Prostate gland (tissue), 2 donors: ENCODE data around the gene SLC49A3. TPM values are rescaled to one million over a fixed set of nuclear protein-coding genes. Genes with fewer than 3 reads are reported as not detected.
"Not testable (repeated sequence)": the region's sequence is repeated elsewhere in the genome, so short reads cannot be mapped to it uniquely, and the experiment has no call there.

Experiments used
- DNase-seq: peaks from one replicate; pipeline ENCODE4 v3.0.0-alpha.2; 2019; ENCODE audit warnings: low spot score
- H3K27ac ChIP-seq, 2 donors: fragments of 200-600 bp; sonication (generic); 2 replicates each; pipeline ENCODE4 v1.5.1; 2017 to 2019
- H3K27me3 ChIP-seq: fragments of 200-600 bp; sonication (generic); replicated peaks from 2 replicates; pipeline ENCODE4 v1.5.1; 2019; ENCODE audit not compliant: insufficient read depth
- H3K36me3 ChIP-seq, 2 donors: fragments of 200-600 bp; sonication (generic); 1 replicate in 1 of 2; 2 replicates in 1 of 2; pipeline versions ENCODE4 v1.5.1 to v1.8.1; 2017 to 2019
- H3K4me1 ChIP-seq: fragments of 200-600 bp; sonication (generic); replicated peaks from 2 replicates; pipeline ENCODE4 v1.5.1; 2019
- H3K4me3 ChIP-seq, 2 donors: fragments of 200-600 bp; sonication (generic); 2 replicates each; pipeline ENCODE4 v1.5.1; 2017 to 2019
- H3K9me3 ChIP-seq: fragments of 200-600 bp; sonication (generic); 2 replicates; pipeline ENCODE4 v1.5.1; 2017
- POLR2A ChIP-seq: fragments of 450-650 bp; IDR thresholded peaks from one replicate; pipeline ENCODE4 v1.6.1; 2016; ENCODE audit warnings: antibody characterized with exemption, mild to moderate bottlenecking
- POLR2AphosphoS5 ChIP-seq: sonication (generic); formaldehyde crosslinking; IDR thresholded peaks from one replicate; pipeline ENCODE4 v1.6.1; 2017; ENCODE audit warnings: antibody characterized with exemption
- WGBS: methylation state at CpG from one replicate; pipeline ENCODE4 v1.1.5; 2018; 5-methylcytosine and 5-hydroxymethylcytosine counted together
- intact Hi-C: fragments of 100-400 bp; cut with DNase I; formaldehyde crosslinking; loops from one replicate; pipeline ENCODE4 v1.14.2; 2022
- total RNA-seq, 2 donors: library from RNA; depleted of rRNA; stranded (reverse); fragments of >200 nt; gene quantifications; one replicate each; pipeline ENCODE4 v1.1.0, GENCODE V29; 2016
- TF ChIP-seq, protein P1 (sequence below), 4 experiments: fragments of 200-600 bp in 2 of 4; fragments of 450-650 bp in 2 of 4; sonication (generic) in 2 of 4; IDR thresholded peaks; 1 replicate in 3 of 4; 2 replicates in 1 of 4; pipeline ENCODE4 v1.5.1; 2016 to 2019; ENCODE audit warnings: antibody characterized with exemption in 4 of 4, mild to moderate bottlenecking in 2 of 4, moderate library complexity in 2 of 4

SLC49A3 gene
- total RNA-seq, 2 donors from 2014 or later = 2.6 to 11.0 TPM

DNA sequence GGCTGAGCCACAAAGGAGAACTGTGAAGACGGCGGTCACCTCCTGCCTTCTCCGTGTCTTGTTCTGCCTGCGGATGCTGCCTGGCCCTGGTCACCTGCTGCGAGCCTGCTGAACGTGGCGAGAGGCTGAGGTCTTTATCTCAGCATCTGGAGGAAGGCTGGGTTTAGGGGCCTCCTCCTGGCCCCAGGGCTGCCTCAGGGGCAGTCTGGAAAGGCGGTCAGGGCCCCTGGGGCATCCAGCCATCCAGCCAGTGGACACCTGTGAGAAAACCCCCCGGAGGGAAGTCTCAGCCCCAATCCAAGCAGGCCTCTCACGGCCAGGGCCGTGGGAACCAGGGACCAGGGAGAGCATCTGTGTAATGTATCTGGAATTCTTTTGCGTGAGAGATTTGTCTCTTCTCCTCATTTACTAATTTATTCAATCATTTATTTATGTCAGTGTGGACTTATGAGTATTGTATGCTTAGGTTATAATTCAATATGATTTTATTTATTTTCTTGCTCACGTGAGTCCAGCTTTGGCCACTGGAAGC, 52.3 kb downstream of the SLC49A3 start:
- Histone ChIP-seq H3K27ac (no peak overlapping the region), H3K27me3 (no peaks in the 10 kb centered on the region), H3K4me3 (no peak overlapping the region), H3K4me1 (no peaks in the 10 kb centered on the region), H3K36me3 (no peaks in the 10 kb centered on the region), H3K9me3 (no peaks in the 10 kb centered on the region)
- intact Hi-C loops = no loop called here
- TF ChIP-seq POLR2AphosphoS5 = no peak
- 68% methylated on average over 13 of the region's 13 CpGs for WGBS
- DNase-seq = no peak

DNA sequence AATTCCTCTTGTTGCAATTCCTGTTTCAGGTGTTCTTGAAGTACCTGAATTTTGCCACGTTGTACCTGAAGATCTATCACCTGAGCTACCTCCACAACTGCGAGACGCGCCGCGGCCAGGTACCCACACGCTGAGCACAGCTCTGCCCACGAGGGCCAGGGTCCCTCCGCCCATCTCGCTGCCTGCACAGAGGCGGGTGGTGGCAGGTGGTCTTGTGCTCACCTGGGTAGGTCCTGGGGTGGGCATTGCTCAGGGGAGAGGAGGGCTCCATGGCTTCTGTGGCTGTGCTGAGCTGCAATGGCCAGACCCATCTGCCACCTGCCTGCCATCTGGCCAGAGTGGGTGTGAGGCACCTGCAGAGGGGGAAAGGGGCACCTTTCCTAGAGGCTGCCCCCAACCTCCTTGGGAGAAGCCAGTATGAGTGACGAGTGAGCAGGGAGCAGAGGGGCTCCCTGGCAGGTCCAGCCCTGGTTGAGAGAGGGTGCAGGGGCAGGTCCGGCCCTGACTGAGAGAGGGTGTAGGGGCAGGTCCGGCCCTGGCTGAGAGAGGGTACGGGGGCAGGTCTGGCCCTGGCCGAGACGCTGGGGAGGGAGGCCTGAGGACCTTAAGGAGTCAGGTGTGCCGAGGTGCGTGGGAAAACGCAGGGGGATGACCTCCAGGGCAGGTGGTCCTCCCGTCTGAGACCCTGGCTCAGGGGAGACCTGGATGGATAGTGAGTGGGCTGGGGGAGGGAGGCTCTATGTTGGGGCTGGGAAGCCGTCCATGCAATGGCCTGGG, 52.9 kb downstream of the SLC49A3 start:
- H3K9me3 ChIP-seq = no peaks in the 10 kb centered on the region
- H3K27ac ChIP-seq = no peak overlapping the region
- no peak for DNase-seq
- H3K27me3 ChIP-seq = no peaks in the 10 kb centered on the region
- no peaks in the 10 kb centered on the region for H3K36me3 ChIP-seq
- 79% methylated on average over 22 of the region's 22 CpGs for WGBS
- H3K4me1 ChIP-seq = no peaks in the 10 kb centered on the region
- no peak for TF ChIP-seq POLR2AphosphoS5
- TF ChIP-seq, protein P1, sequence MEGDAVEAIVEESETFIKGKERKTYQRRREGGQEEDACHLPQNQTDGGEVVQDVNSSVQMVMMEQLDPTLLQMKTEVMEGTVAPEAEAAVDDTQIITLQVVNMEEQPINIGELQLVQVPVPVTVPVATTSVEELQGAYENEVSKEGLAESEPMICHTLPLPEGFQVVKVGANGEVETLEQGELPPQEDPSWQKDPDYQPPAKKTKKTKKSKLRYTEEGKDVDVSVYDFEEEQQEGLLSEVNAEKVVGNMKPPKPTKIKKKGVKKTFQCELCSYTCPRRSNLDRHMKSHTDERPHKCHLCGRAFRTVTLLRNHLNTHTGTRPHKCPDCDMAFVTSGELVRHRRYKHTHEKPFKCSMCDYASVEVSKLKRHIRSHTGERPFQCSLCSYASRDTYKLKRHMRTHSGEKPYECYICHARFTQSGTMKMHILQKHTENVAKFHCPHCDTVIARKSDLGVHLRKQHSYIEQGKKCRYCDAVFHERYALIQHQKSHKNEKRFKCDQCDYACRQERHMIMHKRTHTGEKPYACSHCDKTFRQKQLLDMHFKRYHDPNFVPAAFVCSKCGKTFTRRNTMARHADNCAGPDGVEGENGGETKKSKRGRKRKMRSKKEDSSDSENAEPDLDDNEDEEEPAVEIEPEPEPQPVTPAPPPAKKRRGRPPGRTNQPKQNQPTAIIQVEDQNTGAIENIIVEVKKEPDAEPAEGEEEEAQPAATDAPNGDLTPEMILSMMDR (IDR thresholded peaks at IDR 0.05) = no peak
- TF ChIP-seq POLR2A = no peak
- H3K4me3 ChIP-seq = no peak overlapping the region
- intact Hi-C loops = no loop called here

DNA sequence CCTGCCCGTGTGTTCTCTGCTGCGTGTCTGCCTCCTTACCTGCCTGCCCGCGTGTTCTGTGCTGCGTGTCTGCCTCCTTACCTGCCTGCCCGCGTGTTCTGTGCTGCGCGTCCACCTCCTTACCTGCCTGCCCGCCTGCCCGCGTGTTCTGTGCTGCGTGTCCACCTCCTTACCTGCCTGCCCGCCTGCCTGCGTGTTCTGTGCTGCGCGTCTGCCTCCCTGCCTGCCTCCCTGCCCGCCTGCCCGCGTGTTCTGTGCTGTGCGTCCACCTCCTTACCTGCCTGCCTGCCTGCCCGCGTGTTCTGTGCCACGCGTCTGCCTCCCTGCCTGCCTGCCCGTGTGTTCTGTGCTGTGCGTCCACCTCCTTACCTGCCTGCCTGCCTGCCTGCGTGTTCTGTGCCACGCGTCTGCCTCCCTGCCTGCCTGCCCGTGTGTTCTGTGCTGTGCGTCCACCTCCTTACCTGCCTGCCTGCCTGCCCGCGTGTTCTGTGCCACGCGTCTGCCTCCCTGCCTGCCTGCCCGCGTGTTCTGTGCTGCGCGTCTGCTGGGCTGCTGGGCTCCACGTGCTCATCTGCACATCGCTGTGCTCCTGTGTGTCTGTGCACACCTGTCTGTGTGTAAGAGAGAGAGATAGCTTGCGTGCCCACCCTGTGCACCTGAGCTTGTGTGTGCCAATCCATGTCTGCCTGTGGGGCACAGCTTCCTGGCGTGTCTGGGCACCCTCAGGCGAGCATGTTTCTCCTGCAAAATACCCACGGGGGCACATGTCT, 53.7 kb downstream of the SLC49A3 start:
- H3K36me3 ChIP-seq, H3K4me3 ChIP-seq, H3K27me3 ChIP-seq, H3K9me3 ChIP-seq, H3K4me1 ChIP-seq, intact Hi-C loops, H3K27ac ChIP-seq, DNase-seq: not testable (repeated sequence)
- WGBS = 87% methylated on average over 46 of the region's 46 CpGs

DNA sequence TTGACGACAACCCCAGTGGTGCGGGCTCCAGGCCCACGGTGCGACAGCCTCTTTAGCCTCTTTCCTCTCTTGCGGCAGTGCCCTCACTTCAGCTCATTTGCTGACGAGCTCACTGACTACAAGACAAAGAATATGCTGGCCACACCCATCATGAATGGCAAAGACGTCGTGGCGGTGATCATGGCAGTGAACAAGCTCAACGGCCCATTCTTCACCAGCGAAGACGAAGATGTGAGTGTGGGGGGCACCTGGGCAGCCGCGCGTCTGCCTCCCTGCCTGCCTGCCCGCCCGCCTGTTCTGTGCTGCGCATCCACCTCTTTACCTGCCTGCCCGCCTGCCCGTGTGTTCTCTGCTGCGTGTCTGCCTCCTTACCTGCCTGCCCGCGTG, 54.4 kb downstream of the SLC49A3 start:
- Histone ChIP-seq H3K27ac (no peak overlapping the region), H3K4me3 (no peak overlapping the region), H3K4me1 (no peaks in the 10 kb centered on the region), H3K9me3 (no peaks in the 10 kb centered on the region), H3K36me3 (no peaks in the 10 kb centered on the region), H3K27me3 (no peaks in the 10 kb centered on the region)
- TF ChIP-seq, protein P1 (IDR thresholded peaks at IDR 0.05) = no peak
- TF ChIP-seq POLR2A = no peak
- no peak for TF ChIP-seq POLR2AphosphoS5
- intact Hi-C loops = no loop called here
- 72% methylated on average over 23 of the region's 23 CpGs for WGBS
- DNase-seq = no peak

DNA sequence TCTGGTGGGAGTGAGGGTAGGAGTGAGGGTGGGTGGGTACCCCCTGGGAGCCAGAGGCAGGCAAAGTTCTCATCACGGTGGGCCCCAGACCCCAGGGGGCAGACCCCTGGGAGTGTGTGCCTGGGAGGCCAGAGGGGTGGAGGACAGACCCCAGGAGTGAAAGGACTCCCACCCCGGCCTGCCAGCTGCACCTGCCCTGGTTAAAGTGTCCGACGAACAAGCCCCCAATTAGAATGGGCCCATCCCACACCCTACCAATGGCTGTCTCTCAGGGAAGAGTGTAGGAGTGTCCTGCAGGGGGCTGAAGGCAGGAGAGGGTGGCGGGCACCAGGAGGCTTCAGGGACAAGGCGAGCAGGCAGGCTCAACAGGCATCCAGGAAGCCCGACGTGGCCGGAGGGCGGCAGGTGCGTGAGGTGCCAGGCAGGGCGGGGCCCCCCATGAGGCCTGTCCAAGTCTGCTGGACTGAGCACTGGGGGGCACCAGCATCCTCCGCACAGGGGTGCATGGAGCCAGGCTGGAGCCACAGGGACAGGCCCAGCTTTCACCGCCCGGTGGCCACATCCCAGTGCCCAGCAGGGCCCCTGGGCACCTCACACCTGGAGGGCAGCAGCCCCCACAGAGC, 54.9 kb downstream of the SLC49A3 start:
- Histone ChIP-seq H3K27ac (no peak overlapping the region), H3K9me3 (no peaks in the 10 kb centered on the region), H3K4me1 (no peaks in the 10 kb centered on the region), H3K27me3 (no peaks in the 10 kb centered on the region), H3K36me3 (no peaks in the 10 kb centered on the region), H3K4me3 (no peak overlapping the region)
- DNase-seq = no peak
- TF ChIP-seq POLR2A = no peak
- no peak for TF ChIP-seq POLR2AphosphoS5
- TF ChIP-seq, protein P1 (IDR thresholded peaks at IDR 0.05) = no peak
- intact Hi-C loops = no loop called here
- 61% methylated on average over 11 of the region's 15 CpGs for WGBS
